WTC11 (cell line): ENCODE data around the gene MYL11. TPM values are rescaled to one million over a fixed set of nuclear protein-coding genes. Genes with fewer than 3 reads are reported as not detected.

Experiments
- ARID4B ChIP-seq: sonication (generic); formaldehyde crosslinking; IDR thresholded peaks from 2 replicates; pipeline ENCODE4 v1.8.0; 2023; ENCODE audit warnings: missing genetic modification reagents, mild to moderate bottlenecking, borderline replicate concordance
- CBFB ChIP-seq: sonication (generic); formaldehyde crosslinking; IDR thresholded peaks from 2 replicates; pipeline ENCODE4 v1.8.1; 2022; ENCODE audit warnings: mild to moderate bottlenecking, low read depth, missing genetic modification reagents
- E2F4 ChIP-seq: sonication (generic); formaldehyde crosslinking; IDR thresholded peaks from 2 replicates; pipeline ENCODE4 v1.8.1; 2022; ENCODE audit warnings: low read depth, mild to moderate bottlenecking, moderate library complexity, missing genetic modification reagents, borderline replicate concordance
- EMX1 ChIP-seq: fragments of 250-450 bp; sonication (Bioruptor Pico); IDR thresholded peaks from 2 replicates; pipeline ENCODE4 v1.8.0; 2021; ENCODE audit warnings: mild to moderate bottlenecking
- FOXP1 ChIP-seq: sonication (generic); formaldehyde crosslinking; IDR thresholded peaks from 2 replicates; pipeline ENCODE4 v1.8.0; 2022; ENCODE audit warnings: missing genetic modification reagents, mild to moderate bottlenecking, moderate library complexity, borderline replicate concordance
- FOXP4 ChIP-seq: sonication (generic); formaldehyde crosslinking; IDR thresholded peaks from 2 replicates; pipeline ENCODE4 v1.8.0; 2022; ENCODE audit warnings: mild to moderate bottlenecking, missing genetic modification reagents
- GRHL2 ChIP-seq: fragments of 250-450 bp; sonication (Bioruptor Pico); IDR thresholded peaks from 2 replicates; pipeline ENCODE4 v1.8.0; 2022; ENCODE audit warnings: mild to moderate bottlenecking, moderate library complexity; ENCODE audit not compliant: insufficient replicate concordance, severe bottlenecking
- KAT7 ChIP-seq: sonication (generic); formaldehyde crosslinking; IDR thresholded peaks from 2 replicates; pipeline ENCODE4 v1.8.1; 2023; ENCODE audit warnings: missing genetic modification reagents, mild to moderate bottlenecking, borderline replicate concordance
- NFE2L1 ChIP-seq: sonication (generic); formaldehyde crosslinking; IDR thresholded peaks from 2 replicates; pipeline ENCODE4 v1.8.1; 2023; ENCODE audit warnings: missing genetic modification reagents
- NFYB ChIP-seq: sonication (generic); formaldehyde crosslinking; conservative IDR thresholded peaks from 2 replicates; pipeline ENCODE4 v1.8.0; 2022; ENCODE audit warnings: low read depth, missing genetic modification reagents
- NR1H2 ChIP-seq: sonication (generic); formaldehyde crosslinking; IDR thresholded peaks from 2 replicates; pipeline ENCODE4 v1.9.0; 2021; ENCODE audit warnings: mild to moderate bottlenecking, moderate library complexity, missing genetic modification reagents
- NR2C2 ChIP-seq: sonication (generic); formaldehyde crosslinking; IDR thresholded peaks from 2 replicates; pipeline ENCODE4 v1.8.0; 2022; ENCODE audit warnings: mild to moderate bottlenecking, missing genetic modification reagents
- SMAD4 ChIP-seq: sonication (generic); formaldehyde crosslinking; IDR thresholded peaks from 2 replicates; pipeline ENCODE4 v1.8.0; 2022; ENCODE audit warnings: mild to moderate bottlenecking, missing genetic modification reagents
- TEAD4 ChIP-seq: sonication (generic); formaldehyde crosslinking; IDR thresholded peaks from 2 replicates; pipeline ENCODE4 v1.8.0; 2022; ENCODE audit warnings: mild to moderate bottlenecking, missing genetic modification reagents
- ZNF138 ChIP-seq: sonication (generic); formaldehyde crosslinking; conservative IDR thresholded peaks from 2 replicates; pipeline ENCODE4 v1.8.1; 2022; ENCODE audit warnings: mild to moderate bottlenecking, moderate library complexity, missing genetic modification reagents
- ZNF263 ChIP-seq: sonication (generic); formaldehyde crosslinking; IDR thresholded peaks from 2 replicates; pipeline ENCODE4 v1.8.1; 2022; ENCODE audit warnings: low read depth, mild to moderate bottlenecking, moderate library complexity, missing genetic modification reagents
- ZNF416 ChIP-seq: fragments of 250-450 bp; sonication (Bioruptor Pico); IDR thresholded peaks from 2 replicates; pipeline ENCODE4 v1.9.0; 2021; ENCODE audit warnings: mild to moderate bottlenecking, inconsistent platforms
- total RNA-seq: library from RNA; stranded (reverse); gene quantifications from 3 replicates; pipeline ENCODE4 v1.2.3, GENCODE V29; 2021
- TF ChIP-seq, protein P1 (sequence below): sonication (generic); formaldehyde crosslinking; IDR thresholded peaks from 2 replicates; pipeline ENCODE4 v1.8.1; 2022; ENCODE audit warnings: mild to moderate bottlenecking, missing genetic modification reagents, moderate library complexity, borderline replicate concordance
- TF ChIP-seq, protein P2 (sequence below): sonication (generic); formaldehyde crosslinking; IDR thresholded peaks from 2 replicates; pipeline ENCODE4 v1.8.1; 2023; ENCODE audit warnings: mild to moderate bottlenecking, moderate library complexity, missing genetic modification reagents
- TF ChIP-seq, protein P3 (sequence below): sonication (generic); formaldehyde crosslinking; IDR thresholded peaks from 2 replicates; pipeline ENCODE4 v1.8.1; 2023; ENCODE audit warnings: mild to moderate bottlenecking, missing genetic modification reagents
- TF ChIP-seq, protein P4 (sequence below): sonication (generic); formaldehyde crosslinking; IDR thresholded peaks from 2 replicates; pipeline ENCODE4 v1.8.1; 2022; ENCODE audit warnings: low read depth, missing genetic modification reagents, borderline replicate concordance
- TF ChIP-seq, protein P5 (sequence below): sonication (generic); formaldehyde crosslinking; IDR thresholded peaks from 2 replicates; pipeline ENCODE4 v1.8.1; 2023; ENCODE audit warnings: mild to moderate bottlenecking, missing genetic modification reagents

The MYL11 gene
- total RNA-seq, 1 experiment from 2014 or later: 1.3 TPM

- peak; percentile 38; the same call in 1 of the 2 replicates for TF ChIP-seq ARID4B (CRISPR knock-in tag)
- TF ChIP-seq FOXP4 (CRISPR knock-in tag): peak; percentile 94
- TF ChIP-seq TEAD4: no peak
- no peak for TF ChIP-seq ZNF263 (CRISPR knock-in tag)
- no peak for TF ChIP-seq NR2C2 (CRISPR knock-in tag)
- TF ChIP-seq, protein P1, sequence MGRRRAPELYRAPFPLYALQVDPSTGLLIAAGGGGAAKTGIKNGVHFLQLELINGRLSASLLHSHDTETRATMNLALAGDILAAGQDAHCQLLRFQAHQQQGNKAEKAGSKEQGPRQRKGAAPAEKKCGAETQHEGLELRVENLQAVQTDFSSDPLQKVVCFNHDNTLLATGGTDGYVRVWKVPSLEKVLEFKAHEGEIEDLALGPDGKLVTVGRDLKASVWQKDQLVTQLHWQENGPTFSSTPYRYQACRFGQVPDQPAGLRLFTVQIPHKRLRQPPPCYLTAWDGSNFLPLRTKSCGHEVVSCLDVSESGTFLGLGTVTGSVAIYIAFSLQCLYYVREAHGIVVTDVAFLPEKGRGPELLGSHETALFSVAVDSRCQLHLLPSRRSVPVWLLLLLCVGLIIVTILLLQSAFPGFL (CRISPR knock-in tag): no peak
- TF ChIP-seq SMAD4 (CRISPR knock-in tag): no peak
- no peak for TF ChIP-seq ZNF138
- TF ChIP-seq, protein P2, sequence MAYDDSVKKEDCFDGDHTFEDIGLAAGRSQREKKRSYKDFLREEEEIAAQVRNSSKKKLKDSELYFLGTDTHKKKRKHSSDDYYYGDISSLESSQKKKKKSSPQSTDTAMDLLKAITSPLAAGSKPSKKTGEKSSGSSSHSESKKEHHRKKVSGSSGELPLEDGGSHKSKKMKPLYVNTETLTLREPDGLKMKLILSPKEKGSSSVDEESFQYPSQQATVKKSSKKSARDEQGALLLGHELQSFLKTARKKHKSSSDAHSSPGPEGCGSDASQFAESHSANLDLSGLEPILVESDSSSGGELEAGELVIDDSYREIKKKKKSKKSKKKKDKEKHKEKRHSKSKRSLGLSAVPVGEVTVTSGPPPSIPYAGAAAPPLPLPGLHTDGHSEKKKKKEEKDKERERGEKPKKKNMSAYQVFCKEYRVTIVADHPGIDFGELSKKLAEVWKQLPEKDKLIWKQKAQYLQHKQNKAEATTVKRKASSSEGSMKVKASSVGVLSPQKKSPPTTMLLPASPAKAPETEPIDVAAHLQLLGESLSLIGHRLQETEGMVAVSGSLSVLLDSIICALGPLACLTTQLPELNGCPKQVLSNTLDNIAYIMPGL: no peak; the same call in 1 of the 2 replicates
- no peak for TF ChIP-seq NFYB (CRISPR knock-in tag)
- no peak for TF ChIP-seq GRHL2 (CRISPR knock-in tag)
- TF ChIP-seq, protein P3, sequence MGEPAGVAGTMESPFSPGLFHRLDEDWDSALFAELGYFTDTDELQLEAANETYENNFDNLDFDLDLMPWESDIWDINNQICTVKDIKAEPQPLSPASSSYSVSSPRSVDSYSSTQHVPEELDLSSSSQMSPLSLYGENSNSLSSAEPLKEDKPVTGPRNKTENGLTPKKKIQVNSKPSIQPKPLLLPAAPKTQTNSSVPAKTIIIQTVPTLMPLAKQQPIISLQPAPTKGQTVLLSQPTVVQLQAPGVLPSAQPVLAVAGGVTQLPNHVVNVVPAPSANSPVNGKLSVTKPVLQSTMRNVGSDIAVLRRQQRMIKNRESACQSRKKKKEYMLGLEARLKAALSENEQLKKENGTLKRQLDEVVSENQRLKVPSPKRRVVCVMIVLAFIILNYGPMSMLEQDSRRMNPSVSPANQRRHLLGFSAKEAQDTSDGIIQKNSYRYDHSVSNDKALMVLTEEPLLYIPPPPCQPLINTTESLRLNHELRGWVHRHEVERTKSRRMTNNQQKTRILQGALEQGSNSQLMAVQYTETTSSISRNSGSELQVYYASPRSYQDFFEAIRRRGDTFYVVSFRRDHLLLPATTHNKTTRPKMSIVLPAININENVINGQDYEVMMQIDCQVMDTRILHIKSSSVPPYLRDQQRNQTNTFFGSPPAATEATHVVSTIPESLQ: no peak
- TF ChIP-seq, protein P4, sequence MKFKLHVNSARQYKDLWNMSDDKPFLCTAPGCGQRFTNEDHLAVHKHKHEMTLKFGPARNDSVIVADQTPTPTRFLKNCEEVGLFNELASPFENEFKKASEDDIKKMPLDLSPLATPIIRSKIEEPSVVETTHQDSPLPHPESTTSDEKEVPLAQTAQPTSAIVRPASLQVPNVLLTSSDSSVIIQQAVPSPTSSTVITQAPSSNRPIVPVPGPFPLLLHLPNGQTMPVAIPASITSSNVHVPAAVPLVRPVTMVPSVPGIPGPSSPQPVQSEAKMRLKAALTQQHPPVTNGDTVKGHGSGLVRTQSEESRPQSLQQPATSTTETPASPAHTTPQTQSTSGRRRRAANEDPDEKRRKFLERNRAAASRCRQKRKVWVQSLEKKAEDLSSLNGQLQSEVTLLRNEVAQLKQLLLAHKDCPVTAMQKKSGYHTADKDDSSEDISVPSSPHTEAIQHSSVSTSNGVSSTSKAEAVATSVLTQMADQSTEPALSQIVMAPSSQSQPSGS: no peak
- no peak for TF ChIP-seq CBFB
- TF ChIP-seq ZNF416 (CRISPR knock-in tag): 0 out of 2 replicates have a peak, but pooled peaks have one; percentile 7
- TF ChIP-seq EMX1 (CRISPR knock-in tag): no peak
- TF ChIP-seq FOXP1 (CRISPR knock-in tag): no peak
- TF ChIP-seq NR1H2: no peak
- TF ChIP-seq KAT7 (CRISPR knock-in tag): no peak
- TF ChIP-seq NFE2L1: no peak
- TF ChIP-seq, protein P5, sequence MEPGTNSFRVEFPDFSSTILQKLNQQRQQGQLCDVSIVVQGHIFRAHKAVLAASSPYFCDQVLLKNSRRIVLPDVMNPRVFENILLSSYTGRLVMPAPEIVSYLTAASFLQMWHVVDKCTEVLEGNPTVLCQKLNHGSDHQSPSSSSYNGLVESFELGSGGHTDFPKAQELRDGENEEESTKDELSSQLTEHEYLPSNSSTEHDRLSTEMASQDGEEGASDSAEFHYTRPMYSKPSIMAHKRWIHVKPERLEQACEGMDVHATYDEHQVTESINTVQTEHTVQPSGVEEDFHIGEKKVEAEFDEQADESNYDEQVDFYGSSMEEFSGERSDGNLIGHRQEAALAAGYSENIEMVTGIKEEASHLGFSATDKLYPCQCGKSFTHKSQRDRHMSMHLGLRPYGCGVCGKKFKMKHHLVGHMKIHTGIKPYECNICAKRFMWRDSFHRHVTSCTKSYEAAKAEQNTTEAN: no peak
- TF ChIP-seq E2F4 (CRISPR knock-in tag): no peak
These were observed 3.9 kb downstream of the MYL11 start (continued) for GRCh38 chr16:30378236-30379157.
